ENCODE results near the gene ENOX1.
"Not testable (repeated sequence)": the region's sequence is repeated elsewhere in the genome, so short reads cannot be mapped to it uniquely, and the experiment has no call there.

The ENOX1 gene

GRCh38 chr13:43185226-43185625 is 601.5 kb downstream of the ENOX1 start:
- DNase-seq: no peak

- DNase-seq: no peak
Measured at GRCh38 chr13:43180837-43181236, 605.9 kb downstream of the ENOX1 start.

- DNase-seq: no peak
Measured at GRCh38 chr13:43180036-43180660, 606.6 kb downstream of the ENOX1 start.

- no peak for DNase-seq
Measured at GRCh38 chr13:43171489-43171888, 615.3 kb downstream of the ENOX1 start.

- peak; percentile 24 for DNase-seq
Measured at GRCh38 chr13:43170506-43170905, 616.3 kb downstream of the ENOX1 start.

- DNase-seq: not testable (repeated sequence)
Measured at GRCh38 chr13:43168434-43168833, 618.3 kb downstream of the ENOX1 start.

GRCh38 chr13:43167731-43168130 is 619.0 kb downstream of the ENOX1 start:
- DNase-seq: no peak

GRCh38 chr13:43166644-43167457 is 619.9 kb downstream of the ENOX1 start:
- no peak for DNase-seq
